Activated CD4-positive, alpha-beta T cell treated with anti-CD3 and anti-CD28 coated beads, Interleukin-2, amount 50 U/mL, for 16 hours (primary cell): ENCODE data around the gene CFAP58.

Experiments used
- DNase-seq: peaks from one replicate; pipeline ENCODE4 v3.0.0-alpha.2; 2020

Gene CFAP58

GRCh38 chr10:104353325-104354048, at the start of gene CFAP58:
Gene CFAP58, plus strand, starts transcription at chr10:104353833. Its CDS starts 65 bp downstream, at chr10:104353898.
- DNase-seq, result peak; percentile 94

- DNase-seq, result no peak
Measured at GRCh38 chr10:104304356-104304745, 49.3 kb upstream of the CFAP58 start.

- DNase-seq, result no peak
Measured at GRCh38 chr10:104304927-104305326, 48.7 kb upstream of the CFAP58 start.

- DNase-seq, result no peak
Measured at GRCh38 chr10:104306897-104307296, 46.7 kb upstream of the CFAP58 start.

GRCh38 chr10:104307576-104308438, 45.8 kb upstream of the CFAP58 start:
- DNase-seq, result no peak

- DNase-seq, result peak; percentile 55
Measured at GRCh38 chr10:104308439-104308903, 45.2 kb upstream of the CFAP58 start.

GRCh38 chr10:104309980-104310978, 43.4 kb upstream of the CFAP58 start:
- no peak for DNase-seq

GRCh38 chr10:104311184-104311720, 42.4 kb upstream of the CFAP58 start:
- no peak for DNase-seq

GRCh38 chr10:104314591-104315485, 38.8 kb upstream of the CFAP58 start:
- no peak for DNase-seq

GRCh38 chr10:104315486-104315921, 38.1 kb upstream of the CFAP58 start:
- DNase-seq, result no peak

GRCh38 chr10:104316321-104317099, 37.1 kb upstream of the CFAP58 start:
- no peak for DNase-seq

- no peak for DNase-seq
Measured at GRCh38 chr10:104317269-104317710, 36.3 kb upstream of the CFAP58 start.

GRCh38 chr10:104317726-104318299, 35.8 kb upstream of the CFAP58 start:
- DNase-seq, result no peak

GRCh38 chr10:104318326-104318725, 35.3 kb upstream of the CFAP58 start:
- DNase-seq, result no peak

GRCh38 chr10:104318810-104319741, 34.6 kb upstream of the CFAP58 start:
- no peak for DNase-seq

- DNase-seq, result no peak
Measured at GRCh38 chr10:104321226-104321625, 32.4 kb upstream of the CFAP58 start.

GRCh38 chr10:104321725-104322415, 31.8 kb upstream of the CFAP58 start:
- DNase-seq, result no peak

GRCh38 chr10:104322416-104322782, 31.2 kb upstream of the CFAP58 start:
- peak; percentile 46 for DNase-seq
